Measurements from ENCODE around the gene NPNT.

DNA sequence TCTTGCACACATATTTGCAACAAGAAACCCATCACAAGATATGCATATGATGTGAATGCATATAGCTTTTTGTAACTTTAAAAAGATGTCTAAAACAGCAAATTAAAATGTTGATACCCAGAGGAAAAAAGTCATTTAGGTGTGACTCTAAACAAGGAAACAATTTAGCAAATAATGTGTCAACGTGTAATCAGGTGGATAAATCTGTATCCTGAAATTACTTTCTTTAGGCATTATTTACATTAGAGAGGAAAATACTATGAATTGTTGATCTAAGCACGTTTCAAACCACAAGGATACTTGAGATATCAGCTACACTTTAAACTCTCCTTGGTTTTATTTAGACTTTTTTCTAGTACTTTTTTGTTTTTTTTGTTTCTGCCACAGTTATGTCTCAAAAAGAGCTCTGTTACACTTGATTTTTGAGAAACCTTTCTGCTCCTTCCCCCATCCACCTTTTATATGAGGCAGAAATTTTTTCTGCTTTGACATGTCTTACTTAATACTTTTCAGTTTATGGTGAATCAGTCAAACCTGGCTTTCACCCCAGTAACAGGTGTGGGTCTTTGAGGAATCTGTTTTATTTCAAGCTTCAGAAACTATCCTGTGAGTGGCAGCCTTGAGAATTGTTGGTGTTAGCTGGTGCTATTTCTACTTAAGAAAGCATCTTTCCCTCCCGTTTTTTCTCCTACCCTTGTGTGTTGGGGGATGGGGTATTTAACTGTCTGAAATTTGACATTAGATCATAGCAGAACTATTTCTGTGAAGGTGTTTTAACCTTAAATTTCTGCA is 1.9 kb downstream of the NPNT start:
- TF ChIP-seq, protein P1, sequence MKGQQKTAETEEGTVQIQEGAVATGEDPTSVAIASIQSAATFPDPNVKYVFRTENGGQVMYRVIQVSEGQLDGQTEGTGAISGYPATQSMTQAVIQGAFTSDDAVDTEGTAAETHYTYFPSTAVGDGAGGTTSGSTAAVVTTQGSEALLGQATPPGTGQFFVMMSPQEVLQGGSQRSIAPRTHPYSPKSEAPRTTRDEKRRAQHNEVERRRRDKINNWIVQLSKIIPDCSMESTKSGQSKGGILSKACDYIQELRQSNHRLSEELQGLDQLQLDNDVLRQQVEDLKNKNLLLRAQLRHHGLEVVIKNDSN (IDR thresholded peaks at IDR 0.05): no peak
- TF ChIP-seq, protein P2, sequence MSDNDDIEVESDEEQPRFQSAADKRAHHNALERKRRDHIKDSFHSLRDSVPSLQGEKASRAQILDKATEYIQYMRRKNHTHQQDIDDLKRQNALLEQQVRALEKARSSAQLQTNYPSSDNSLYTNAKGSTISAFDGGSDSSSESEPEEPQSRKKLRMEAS (IDR thresholded peaks at IDR 0.05): no peak
- no peak for TF ChIP-seq EP300 (IDR thresholded peaks at IDR 0.05; ENCODE audit: borderline replicate concordance)
- TF ChIP-seq RAD21 (IDR thresholded peaks at IDR 0.05; ENCODE audit: low read depth): no peak
- TF ChIP-seq TEAD4 (IDR thresholded peaks at IDR 0.05): no peak
- no peak for TF ChIP-seq YY1 (IDR thresholded peaks at IDR 0.05; ENCODE audit: low read depth)
- TF ChIP-seq CREB1 (IDR thresholded peaks at IDR 0.05; ENCODE audit: low read depth): no peak
- TF ChIP-seq TAF1 (IDR thresholded peaks at IDR 0.05; ENCODE audit: low read depth): no peak

Measured in Ishikawa (cell line).